Ramos (cell line): ENCODE data around the gene PRPSAP2.
"Not testable (repeated sequence)": the region's sequence is repeated elsewhere in the genome, so short reads cannot be mapped to it uniquely, and the experiment has no call there.

ENCODE experiments used
- in situ Hi-C: fragments of 300-500 bp; cut with MboI; formaldehyde crosslinking; loops from one replicate; pipeline ENCODE4 v1.14.3; 2022; ENCODE audit warnings: low sequenced_read_pairs; ENCODE audit not compliant: unreplicated experiment

Gene PRPSAP2

GRCh38 chr17:18857864-18858566 lies at the start of gene PRPSAP2:
Gene PRPSAP2 (plus strand): TSS chr17:18858131. CDS start chr17:18865834, 7,703 bp downstream.
- in situ Hi-C loops = no loop called here

- in situ Hi-C loops = loop anchor here (25.0 kb wide), 1 partner anchor 146 kb away; the partner anchor contains the start of gene SLC5A10
Measured at GRCh38 chr17:18815924-18816323, 42.0 kb upstream of the PRPSAP2 start.

- in situ Hi-C loops = loop anchor here (25.0 kb wide), 1 partner anchor 146 kb away; the partner anchor contains the start of gene SLC5A10
Measured at GRCh38 chr17:18816489-18817371, 41.2 kb upstream of the PRPSAP2 start.

- in situ Hi-C loops = loop anchor here (25.0 kb wide), 1 partner anchor 141 kb away; the partner anchor contains the start of gene SLC5A10
Measured at GRCh38 chr17:18821430-18821829, 36.5 kb upstream of the PRPSAP2 start.

DNA sequence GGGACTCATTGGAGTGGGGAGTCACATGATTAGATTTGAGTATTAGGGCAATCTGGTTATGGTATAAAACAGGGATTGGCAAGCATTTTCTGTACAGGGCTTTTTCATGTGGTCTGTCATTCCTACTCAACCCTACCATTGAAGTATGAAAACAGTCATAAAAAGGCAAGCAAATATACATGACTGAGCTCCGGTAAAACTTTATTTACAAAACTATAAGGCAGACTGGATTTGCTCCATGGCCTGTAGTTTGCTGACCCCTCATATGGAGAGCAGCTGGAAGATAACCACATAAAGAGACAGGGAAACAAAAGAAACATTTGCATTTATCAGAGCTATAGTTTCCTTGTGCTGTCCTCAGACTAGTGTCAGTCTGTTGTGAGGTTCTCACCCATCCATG lies 30.3 kb upstream of the PRPSAP2 start:
- in situ Hi-C loops = not testable (repeated sequence)

DNA sequence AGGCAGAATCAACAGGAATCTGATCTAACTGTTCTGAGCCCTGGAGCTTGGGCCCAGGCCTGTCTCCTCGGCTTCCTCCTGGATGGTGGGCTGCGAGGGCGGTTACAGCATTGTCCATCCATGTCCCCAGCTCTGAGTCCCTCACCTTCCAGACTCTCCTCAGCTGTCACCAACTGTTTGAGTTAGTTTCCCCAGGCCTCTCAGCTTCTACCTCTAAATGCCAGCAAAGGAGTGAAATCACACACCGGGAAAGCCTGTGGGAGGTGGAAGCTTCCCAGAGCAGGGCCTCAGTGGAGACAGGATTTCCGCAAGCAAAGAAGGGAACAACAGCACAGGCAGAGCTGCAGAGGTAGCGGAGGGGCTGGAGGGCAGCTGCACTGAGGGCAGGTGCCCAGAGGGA lies 9.4 kb upstream of the PRPSAP2 start:
- in situ Hi-C loops = no loop called here

GRCh38 chr17:18850679-18851078 lies 7.3 kb upstream of the PRPSAP2 start:
- in situ Hi-C loops = no loop called here

- in situ Hi-C loops = no loop called here
Measured at GRCh38 chr17:18851201-18851600, 6.7 kb upstream of the PRPSAP2 start.

GRCh38 chr17:18854956-18855355 lies 3.0 kb upstream of the PRPSAP2 start:
- in situ Hi-C loops = no loop called here

- in situ Hi-C loops = no loop called here
Measured at GRCh38 chr17:18855831-18856569, 1.9 kb upstream of the PRPSAP2 start.

GRCh38 chr17:18856570-18856915 lies 1.4 kb upstream of the PRPSAP2 start:
- in situ Hi-C loops = no loop called here

DNA sequence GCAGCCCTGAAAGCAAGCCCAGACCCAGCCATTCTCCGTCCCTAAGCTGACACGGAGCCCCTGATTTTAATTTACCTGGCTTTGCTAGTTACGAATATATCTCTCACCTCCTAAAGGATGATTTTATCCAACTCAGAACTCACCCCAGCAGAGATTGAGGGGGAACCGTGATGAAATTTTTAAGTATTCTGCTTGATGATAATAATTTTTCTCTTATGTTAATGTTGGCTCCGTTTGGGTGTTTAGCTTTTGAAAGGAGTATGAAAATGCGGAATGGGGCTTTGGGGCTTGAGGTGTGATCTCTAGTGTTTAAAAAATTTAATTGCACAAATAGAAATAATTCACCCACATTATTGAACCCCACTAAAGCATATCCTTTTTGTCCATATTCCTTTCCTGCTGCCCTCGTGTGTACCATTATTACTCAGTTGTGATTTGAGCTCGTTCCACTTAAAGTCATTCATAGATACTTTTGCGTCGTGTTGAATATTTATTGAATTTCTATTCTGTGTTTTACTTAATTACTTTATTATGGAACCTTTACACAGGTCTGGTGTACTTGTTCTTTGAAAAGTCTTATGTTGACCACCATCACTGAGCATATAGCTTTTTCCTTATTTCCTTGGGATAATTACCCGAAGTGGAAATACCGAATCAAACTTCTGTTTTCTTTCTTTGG lies 775 bp downstream of the PRPSAP2 start:
- in situ Hi-C loops = no loop called here

GRCh38 chr17:18859256-18859655 lies 1.3 kb downstream of the PRPSAP2 start:
- in situ Hi-C loops = no loop called here

DNA sequence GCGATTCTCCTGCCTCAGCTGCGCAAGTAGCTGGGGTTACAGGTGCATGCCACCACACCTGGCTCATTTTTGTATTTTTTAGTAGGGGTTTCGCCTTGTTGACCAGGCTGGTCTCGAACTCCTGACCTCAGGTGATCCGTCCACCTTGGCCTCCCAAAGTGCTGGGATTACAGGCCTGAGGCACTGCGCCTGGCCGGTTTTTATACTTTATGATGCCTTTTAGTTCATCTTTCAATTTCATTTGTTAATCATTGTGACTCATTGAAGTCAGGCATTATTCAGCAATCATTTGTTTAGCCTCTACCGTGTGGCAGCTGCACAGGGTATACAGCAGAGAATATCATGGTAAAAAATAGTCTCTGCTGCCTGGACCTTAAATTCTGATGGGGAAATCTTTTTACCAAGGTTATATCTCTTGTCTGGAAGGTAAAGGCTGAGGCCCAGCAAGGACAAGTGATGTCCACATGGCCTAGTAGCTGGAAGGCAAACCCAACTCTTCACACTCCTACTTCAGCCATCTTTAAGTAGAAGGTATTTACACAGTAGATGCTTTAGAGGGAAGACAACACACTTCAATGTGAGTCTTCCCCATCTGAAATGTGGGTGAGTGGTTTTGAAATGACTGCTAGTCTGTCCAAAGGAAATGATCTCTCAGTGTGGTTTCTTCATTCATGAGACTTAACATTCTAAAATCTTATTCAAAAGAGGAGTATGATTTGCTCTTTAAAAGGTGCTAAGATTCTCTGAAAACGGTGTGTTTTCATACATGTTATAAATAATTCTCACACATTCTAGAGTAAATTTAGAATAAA lies 2.4 kb downstream of the PRPSAP2 start:
- in situ Hi-C loops = no loop called here

GRCh38 chr17:18862011-18862410 lies 4.1 kb downstream of the PRPSAP2 start:
- in situ Hi-C loops = no loop called here

DNA sequence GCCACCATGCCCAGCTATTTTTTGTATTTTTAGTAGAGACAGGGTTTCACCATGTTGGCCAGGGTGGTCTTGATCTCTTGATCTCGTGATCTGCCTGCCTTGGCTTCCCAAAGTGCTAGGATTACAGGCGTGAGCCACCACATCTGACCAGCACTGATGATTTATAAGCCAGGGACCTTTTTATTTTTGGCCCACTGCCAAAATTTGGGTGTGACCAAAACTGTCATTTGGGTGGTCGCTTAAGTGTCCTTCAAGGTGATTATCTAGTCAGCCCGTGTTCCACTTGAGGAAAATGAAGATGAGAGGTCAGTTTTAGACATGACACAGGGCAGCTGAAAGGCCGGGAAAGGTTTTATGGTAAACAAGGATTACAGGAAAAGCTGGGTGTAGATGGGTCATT lies 7.1 kb downstream of the PRPSAP2 start:
- in situ Hi-C loops = not testable (repeated sequence)

- in situ Hi-C loops = no loop called here
Measured at GRCh38 chr17:18866866-18867813, 9.2 kb downstream of the PRPSAP2 start.

GRCh38 chr17:18877104-18877645 lies 19.2 kb downstream of the PRPSAP2 start:
- in situ Hi-C loops = no loop called here
